ENCODE results near the gene NFIB. TPM values are rescaled to one million over a fixed set of nuclear protein-coding genes. Genes with fewer than 3 reads are reported as not detected.

Gene NFIB
- total RNA-seq, 1 experiment from 2014 or later, result 14.3 TPM

DNA sequence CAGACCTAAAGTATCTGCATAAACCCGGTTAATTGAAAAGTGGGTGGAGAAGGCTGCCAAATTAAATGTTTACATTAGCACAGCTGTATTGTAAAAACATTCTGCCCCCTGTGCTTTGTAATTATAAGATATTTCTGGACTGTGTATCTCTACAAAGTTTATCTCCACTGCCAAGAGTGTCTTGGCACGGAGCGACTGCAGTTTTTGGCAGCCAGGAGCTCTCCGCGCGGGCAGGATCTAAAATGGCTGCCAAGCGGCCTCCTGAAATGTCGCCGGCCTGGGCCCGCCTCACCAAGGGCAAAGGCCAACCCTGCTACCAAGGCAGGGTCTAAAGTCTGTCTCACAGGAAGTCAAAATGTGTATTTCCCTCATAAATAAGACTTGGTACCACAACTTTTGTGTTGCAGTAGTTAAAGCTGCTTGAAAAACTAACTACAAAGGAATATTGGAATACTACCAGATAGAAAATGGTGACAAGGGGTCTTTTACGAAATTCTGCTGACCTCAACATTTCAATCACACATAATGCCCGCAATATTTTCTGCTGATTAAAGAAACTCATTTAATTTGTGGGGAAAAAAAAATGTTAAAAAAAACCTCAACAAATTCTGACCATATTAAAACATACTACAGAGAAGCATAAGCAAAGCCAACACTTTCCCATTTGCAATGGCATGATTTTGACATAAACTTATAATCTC is 110.4 kb downstream of the NFIB start:
- Histone ChIP-seq H4K5ac (ENCODE audit: insufficient read length, low read depth, low read length) (no peak overlapping the region), H2AFZ (ENCODE audit: low read length) (no peak overlapping the region), H4K8ac (replicated peaks; ENCODE audit: insufficient read length, low read depth, low read length) (no peak overlapping the region), H3K4ac (ENCODE audit: low read depth, low read length) (no peak overlapping the region), H2BK120ac (ENCODE audit: low read depth, low read length, poor library complexity, severe bottlenecking) (no peak overlapping the region), H2BK20ac (ENCODE audit: low read depth, low read length, poor library complexity, severe bottlenecking) (no peak overlapping the region), H4K20me1 (ENCODE audit: control insufficient read depth, insufficient read depth, insufficient read length) (no peaks in the 10 kb centered on the region), H3K56ac (ENCODE audit: insufficient read length, low read depth, low read length) (no peak overlapping the region), H3K14ac (ENCODE audit: insufficient read depth, low read length) (no peak overlapping the region), H3K27me3 (ENCODE audit: insufficient read depth, low read length) (no peaks in the 10 kb centered on the region), H3K4me2 (ENCODE audit: insufficient read depth, insufficient read length, low read length) (no peak overlapping the region), H3K4me1 (ENCODE audit: insufficient read depth, low read length) (0 out of 2 replicates have a peak, but pooled peaks cover 2% of the 10 kb centered on the region), H3K23me2 (ENCODE audit: insufficient read length, low read depth, low read length, poor library complexity, severe bottlenecking) (no peaks in the 10 kb centered on the region), H3K79me1 (ENCODE audit: insufficient read depth, low read depth, low read length, poor library complexity, severe bottlenecking) (peaks cover 3% of the 10 kb centered on the region), H3K18ac (ENCODE audit: insufficient read length, low read depth, low read length) (no peak overlapping the region), H3T11ph (ENCODE audit: low read length) (no peak overlapping the region), H2AK5ac (ENCODE audit: insufficient read length, low read length) (no peak overlapping the region), H2BK15ac (ENCODE audit: low read depth, low read length) (no peak overlapping the region), H3K9ac (ENCODE audit: extremely low read depth, insufficient read length, low read length) (no peak overlapping the region), H2BK5ac (ENCODE audit: insufficient read length, low read length) (no peak overlapping the region), H2BK12ac (ENCODE audit: insufficient read length, low read depth, low read length) (no peak overlapping the region), H3K23ac (ENCODE audit: insufficient read length, low read depth, low read length) (no peak overlapping the region), H3K79me2 (ENCODE audit: insufficient read depth, low read length) (no peaks in the 10 kb centered on the region), H3K27ac (ENCODE audit: insufficient read length, low read depth, low read length) (no peak overlapping the region), H4K91ac (ENCODE audit: insufficient read length, low read depth, low read length) (no peak overlapping the region), H3K9me3 (ENCODE audit: control insufficient read depth, low read depth, low read length) (no peaks in the 10 kb centered on the region)
- H3K27me3 Mint-ChIP-seq (ENCODE audit: low read depth), result no peaks in the 10 kb centered on the region; the same call in 1 of the 2 replicates
- no CpG with 5 or more reads among the region's 12 CpGs for WGBS (ENCODE audit: extremely low coverage, insufficient read length, low lambda C conversion rate)
- H3K9me3 Mint-ChIP-seq, result no peaks in the 10 kb centered on the region
- no peak overlapping the region for H3K4me3 Mint-ChIP-seq
- TF ChIP-seq, protein P1, sequence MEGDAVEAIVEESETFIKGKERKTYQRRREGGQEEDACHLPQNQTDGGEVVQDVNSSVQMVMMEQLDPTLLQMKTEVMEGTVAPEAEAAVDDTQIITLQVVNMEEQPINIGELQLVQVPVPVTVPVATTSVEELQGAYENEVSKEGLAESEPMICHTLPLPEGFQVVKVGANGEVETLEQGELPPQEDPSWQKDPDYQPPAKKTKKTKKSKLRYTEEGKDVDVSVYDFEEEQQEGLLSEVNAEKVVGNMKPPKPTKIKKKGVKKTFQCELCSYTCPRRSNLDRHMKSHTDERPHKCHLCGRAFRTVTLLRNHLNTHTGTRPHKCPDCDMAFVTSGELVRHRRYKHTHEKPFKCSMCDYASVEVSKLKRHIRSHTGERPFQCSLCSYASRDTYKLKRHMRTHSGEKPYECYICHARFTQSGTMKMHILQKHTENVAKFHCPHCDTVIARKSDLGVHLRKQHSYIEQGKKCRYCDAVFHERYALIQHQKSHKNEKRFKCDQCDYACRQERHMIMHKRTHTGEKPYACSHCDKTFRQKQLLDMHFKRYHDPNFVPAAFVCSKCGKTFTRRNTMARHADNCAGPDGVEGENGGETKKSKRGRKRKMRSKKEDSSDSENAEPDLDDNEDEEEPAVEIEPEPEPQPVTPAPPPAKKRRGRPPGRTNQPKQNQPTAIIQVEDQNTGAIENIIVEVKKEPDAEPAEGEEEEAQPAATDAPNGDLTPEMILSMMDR (conservative IDR thresholded peaks at IDR 0.05), result no peak
- peak overlapping the region in 1 of 3 experiments; percentile 42; a peak in 1 of 7 replicates for H3K27ac Mint-ChIP-seq
- H3K36me3 Mint-ChIP-seq (ENCODE audit: insufficient read depth in 1 of 3, low read depth in 3 of 3), result no peaks in the 10 kb centered on the region
- no peak for DNase-seq
- peaks cover 11 to 14% of the 10 kb centered on the region in 2 experiments for H3K4me1 Mint-ChIP-seq

All from H9 (cell line).